ENCODE results near the gene YIPF6. TPM values are rescaled to one million over a fixed set of nuclear protein-coding genes. Genes with fewer than 3 reads are reported as not detected.

YIPF6 gene
- total and polyA plus RNA-seq, 2 of the 13 experiments (the other 11 are each of a cell fraction or from before 2014, with no cell fraction given) = 37.8 to 43.6 TPM

GRCh38 chrX:68498508-68499379 lies at the start of gene YIPF6 (continued):
- TF ChIP-seq ZNF749 (CRISPR knock-in tag; IDR thresholded peaks at IDR 0.05; ENCODE audit: borderline replicate concordance) (peak; percentile 36; the same call in 1 of the 2 replicates), GATA4 (IDR thresholded peaks at IDR 0.05; ENCODE audit: borderline replicate concordance, low read depth) (0 out of 2 replicates have a peak, but pooled peaks have one; percentile 46), TBL1XR1 (IDR thresholded peaks at IDR 0.05; ENCODE audit: borderline replicate concordance, low read length, partially characterized antibody) (no peak), POGZ (CRISPR knock-in tag; IDR thresholded peaks at IDR 0.05) (peak; percentile 61), GPN1 (CRISPR knock-in tag; IDR thresholded peaks at IDR 0.05; ENCODE audit: borderline replicate concordance) (0 out of 2 replicates have a peak, but pooled peaks have one; percentile 12), THAP9 (CRISPR knock-in tag; IDR thresholded peaks at IDR 0.05; ENCODE audit: borderline replicate concordance) (peak; percentile 69; the same call in 1 of the 2 replicates), REL (CRISPR knock-in tag; conservative IDR thresholded peaks at IDR 0.05) (0 out of 2 replicates have a peak, but pooled peaks have one; percentile 52), NRL (CRISPR knock-in tag; IDR thresholded peaks at IDR 0.05; ENCODE audit: borderline replicate concordance) (peak; percentile 64; the same call in 1 of the 2 replicates), NFRKB (IDR thresholded peaks at IDR 0.05) (peak; percentile 43; the same call in 1 of the 2 replicates), HNRNPK (IDR thresholded peaks at IDR 0.05; ENCODE audit: low read depth, low read length, poor library complexity, severe bottlenecking) (no peak), NFYC (CRISPR knock-in tag; IDR thresholded peaks at IDR 0.05) (peak; percentile 63), MXD3 (CRISPR knock-in tag; IDR thresholded peaks at IDR 0.05) (peak; percentile 61; the same call in 1 of the 2 replicates), ELF3 (CRISPR knock-in tag; IDR thresholded peaks at IDR 0.05) (0 out of 2 replicates have a peak, but pooled peaks have one; percentile 37), ZKSCAN8 (CRISPR knock-in tag; IDR thresholded peaks at IDR 0.05; ENCODE audit: borderline replicate concordance) (no peak), ISL2 (CRISPR knock-in tag; IDR thresholded peaks at IDR 0.05) (no peak), SIN3B (IDR thresholded peaks at IDR 0.05; ENCODE audit: low read length) (peak; percentile 38; the same call in 1 of the 2 replicates), BORCS8-MEF2B (CRISPR knock-in tag; IDR thresholded peaks at IDR 0.05) (no peak), RARA (CRISPR knock-in tag; IDR thresholded peaks at IDR 0.05) (0 out of 2 replicates have a peak, but pooled peaks have one; percentile 9), REST (IDR thresholded peaks at IDR 0.05; ENCODE audit: borderline replicate concordance in 1 of 2, low read depth in 1 of 2, low read length in 2 of 2) (peak in 1 of 2 experiments; percentile 9; a peak in 1 of 4 replicates), RXRB (CRISPR knock-in tag; IDR thresholded peaks at IDR 0.05; ENCODE audit: borderline replicate concordance) (peak; percentile 29; the same call in 1 of the 2 replicates), TRIM24 (CRISPR knock-in tag; IDR thresholded peaks at IDR 0.05) (no peak), CEBPG (CRISPR knock-in tag; IDR thresholded peaks at IDR 0.05) (0 out of 2 replicates have a peak, but pooled peaks have one; percentile 18)

All from HepG2 (cell line).